GM18868 (cell line): ENCODE data around the gene PUM2.
A peak's percentile ranks its signal among the peaks of the same experiment; 100 is the strongest.

Source experiments
- ATAC-seq: cut with Tn5 transposase; IDR thresholded peaks from one replicate; pipeline ENCODE4 v1.9.1; 2021; ENCODE audit warnings: mild to moderate bottlenecking, moderate library complexity; ENCODE audit not compliant: unreplicated experiment

Gene PUM2

GRCh38 chr2:20346565-20347381 lies 3.9 kb downstream of the PUM2 start:
- no peak for ATAC-seq

GRCh38 chr2:20343128-20343527 lies 7.5 kb downstream of the PUM2 start:
- peak; percentile 58 for ATAC-seq

- ATAC-seq: no peak
Observed at GRCh38 chr2:20339012-20339411, 11.6 kb downstream of the PUM2 start.

- ATAC-seq: no peak
Observed at GRCh38 chr2:20334605-20335203, 15.9 kb downstream of the PUM2 start.

GRCh38 chr2:20333738-20334137 lies 16.9 kb downstream of the PUM2 start:
- ATAC-seq: peak; percentile 70

GRCh38 chr2:20330192-20330591 lies 20.5 kb downstream of the PUM2 start:
- no peak for ATAC-seq

GRCh38 chr2:20327370-20327769 lies 23.3 kb downstream of the PUM2 start:
- ATAC-seq: no peak

GRCh38 chr2:20326163-20326780 lies 24.4 kb downstream of the PUM2 start:
- peak; percentile 57 for ATAC-seq

- no peak for ATAC-seq
Observed at GRCh38 chr2:20322527-20323300, 27.9 kb downstream of the PUM2 start.

GRCh38 chr2:20317690-20318089 lies 33.0 kb downstream of the PUM2 start:
- no peak for ATAC-seq

GRCh38 chr2:20317197-20317596 lies 33.4 kb downstream of the PUM2 start:
- ATAC-seq: no peak

- ATAC-seq: no peak
Observed at GRCh38 chr2:20314562-20315501, 35.8 kb downstream of the PUM2 start.

GRCh38 chr2:20313659-20314058 lies 37.0 kb downstream of the PUM2 start:
- no peak for ATAC-seq

GRCh38 chr2:20309001-20309400 lies 41.6 kb downstream of the PUM2 start:
- no peak for ATAC-seq

GRCh38 chr2:20307311-20307710 lies 43.3 kb downstream of the PUM2 start:
- ATAC-seq: no peak

GRCh38 chr2:20304411-20304810 lies 46.2 kb downstream of the PUM2 start:
- ATAC-seq: no peak

GRCh38 chr2:20303966-20304365 lies 46.7 kb downstream of the PUM2 start:
- no peak for ATAC-seq

- ATAC-seq: no peak
Observed at GRCh38 chr2:20302019-20302418, 48.6 kb downstream of the PUM2 start.

- ATAC-seq: no peak
Observed at GRCh38 chr2:20300656-20301055, 50.0 kb downstream of the PUM2 start.

GRCh38 chr2:20299113-20299512 lies 51.5 kb downstream of the PUM2 start:
- no peak for ATAC-seq
